ENCODE results near the gene MESD.

MESD gene

DNA sequence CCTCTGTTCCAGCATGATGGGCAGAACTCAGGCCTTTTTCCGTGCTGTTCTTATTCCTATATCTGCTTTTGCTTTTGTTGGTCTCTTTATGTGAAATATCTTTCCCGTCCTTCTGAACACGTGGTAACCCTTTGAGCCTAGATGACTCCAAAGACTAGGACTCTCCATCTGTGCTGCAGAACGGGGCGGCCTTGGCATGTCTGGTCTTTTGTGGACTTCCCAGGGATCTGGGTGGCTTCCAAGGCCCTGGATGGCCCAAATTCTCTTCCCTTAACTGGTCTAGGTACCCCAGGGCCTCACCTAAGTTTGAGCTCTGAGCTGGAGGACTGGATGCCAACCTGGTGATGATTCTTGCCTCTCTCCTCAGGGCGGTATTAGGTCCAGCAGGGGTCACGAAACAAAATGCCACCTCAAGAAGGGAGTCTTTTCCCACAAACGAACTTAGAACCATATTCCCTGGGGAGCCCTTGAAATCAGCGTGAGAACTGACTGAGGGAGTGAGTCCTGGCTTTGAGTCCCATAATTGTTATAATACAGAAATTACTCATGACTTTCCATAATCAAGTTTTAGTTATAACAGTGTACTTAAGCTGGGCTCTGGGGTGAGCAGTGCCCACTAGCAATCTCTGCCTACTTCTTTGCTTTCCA lies 25.0 kb upstream of the MESD start:
- no peak for DNase-seq

DNA sequence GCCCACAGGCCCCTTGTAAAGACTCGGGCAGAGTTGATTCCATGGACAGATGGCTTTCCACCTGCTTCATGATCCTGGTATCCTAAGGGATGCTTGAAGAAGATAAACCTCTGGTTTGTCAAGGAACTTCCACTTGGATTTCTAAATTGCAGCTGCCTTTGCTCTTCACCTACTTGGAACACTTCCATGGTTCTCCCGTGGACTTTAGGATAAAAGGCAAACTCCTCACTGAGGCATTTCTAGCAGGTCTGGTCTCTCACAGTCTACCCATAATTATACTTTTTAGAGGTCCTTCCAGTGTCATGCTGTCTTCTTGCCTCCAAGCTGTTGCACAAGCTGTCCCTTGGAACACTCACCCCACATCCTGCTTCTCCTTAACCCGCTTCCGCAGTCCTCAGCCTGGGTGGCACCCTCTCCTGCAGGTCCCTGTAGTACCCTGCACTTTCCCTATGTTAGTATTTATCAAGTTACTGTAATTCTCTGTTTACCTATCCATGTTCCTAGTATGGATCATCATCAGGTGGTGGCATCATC lies 23.8 kb upstream of the MESD start:
- DNase-seq: no peak

DNA sequence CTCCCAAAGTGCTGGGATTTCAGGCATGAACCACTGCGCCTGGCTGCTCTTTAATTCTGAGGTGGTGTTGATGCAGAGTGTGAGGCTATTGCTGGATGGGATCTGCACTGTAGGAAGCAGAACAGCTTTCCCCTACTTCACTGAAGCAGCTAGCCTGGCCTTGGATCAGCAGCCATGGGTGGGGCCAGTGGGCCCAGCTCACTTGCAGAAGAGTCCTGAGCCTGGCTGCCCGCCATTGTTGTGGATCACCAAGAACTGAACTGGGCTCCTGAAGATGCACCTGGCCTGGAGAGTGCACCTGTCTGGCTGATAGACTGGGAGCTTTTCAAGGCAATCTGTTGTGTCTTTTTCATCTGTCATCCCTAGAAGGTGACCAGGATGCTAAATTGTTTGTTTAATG lies 23.0 kb upstream of the MESD start:
- no peak for DNase-seq

DNA sequence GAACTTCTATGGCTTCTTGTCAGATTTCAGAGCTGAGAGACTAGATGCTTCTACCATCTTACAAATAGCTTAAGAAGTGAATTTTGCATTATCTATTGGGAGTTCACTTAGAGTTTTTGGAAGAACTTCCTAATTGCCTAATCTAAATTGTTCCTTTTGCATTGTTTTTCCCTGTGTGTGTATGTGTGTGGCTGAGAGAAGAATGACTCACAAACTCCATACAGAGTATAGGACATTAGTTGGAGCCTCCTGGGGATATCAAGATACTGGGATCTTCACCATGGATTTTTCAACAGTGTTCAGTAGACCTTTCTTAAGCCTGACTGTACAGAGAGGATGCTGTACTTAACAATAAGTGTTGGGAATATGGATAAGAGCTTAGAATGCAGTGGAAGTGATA lies 22.0 kb upstream of the MESD start:
- no peak for DNase-seq

DNA sequence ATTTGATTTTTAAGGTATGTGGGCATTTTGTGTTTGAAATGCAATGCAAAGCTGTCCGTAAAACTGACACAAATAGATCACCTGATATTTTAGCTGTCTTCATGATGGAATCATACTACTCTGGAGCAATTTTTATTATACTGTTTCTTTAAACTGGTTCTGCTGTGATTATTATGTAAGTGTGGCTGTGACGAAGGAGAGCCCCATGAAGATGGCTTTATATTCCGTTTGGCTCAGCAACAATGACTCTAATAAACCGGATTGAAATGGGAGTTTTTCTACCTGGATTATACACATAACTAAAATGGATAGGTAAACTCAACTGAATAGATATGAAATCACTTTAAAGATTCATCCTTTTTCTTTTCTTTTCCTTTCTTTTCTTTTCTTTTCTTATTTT lies 20.5 kb upstream of the MESD start:
- DNase-seq: no peak

DNA sequence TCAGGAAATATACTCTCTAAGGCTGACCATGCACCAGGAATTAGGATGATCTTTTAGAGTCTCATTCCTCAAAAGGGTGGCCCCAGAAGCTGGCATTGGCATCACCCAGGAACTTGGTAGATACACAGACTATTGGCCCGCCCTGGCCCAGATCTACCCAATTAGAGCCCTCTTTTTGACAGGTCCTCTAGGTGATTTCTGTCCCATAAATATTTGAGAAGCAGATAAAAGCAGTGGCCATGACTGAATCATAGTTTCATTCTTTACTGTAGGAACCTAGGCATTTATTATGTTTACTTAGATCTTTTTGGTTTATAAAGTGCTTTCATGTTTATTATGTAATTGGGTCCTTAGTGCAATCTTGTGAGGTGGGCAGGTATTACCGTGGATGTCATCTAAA lies 18.7 kb upstream of the MESD start:
- no peak for DNase-seq

DNA sequence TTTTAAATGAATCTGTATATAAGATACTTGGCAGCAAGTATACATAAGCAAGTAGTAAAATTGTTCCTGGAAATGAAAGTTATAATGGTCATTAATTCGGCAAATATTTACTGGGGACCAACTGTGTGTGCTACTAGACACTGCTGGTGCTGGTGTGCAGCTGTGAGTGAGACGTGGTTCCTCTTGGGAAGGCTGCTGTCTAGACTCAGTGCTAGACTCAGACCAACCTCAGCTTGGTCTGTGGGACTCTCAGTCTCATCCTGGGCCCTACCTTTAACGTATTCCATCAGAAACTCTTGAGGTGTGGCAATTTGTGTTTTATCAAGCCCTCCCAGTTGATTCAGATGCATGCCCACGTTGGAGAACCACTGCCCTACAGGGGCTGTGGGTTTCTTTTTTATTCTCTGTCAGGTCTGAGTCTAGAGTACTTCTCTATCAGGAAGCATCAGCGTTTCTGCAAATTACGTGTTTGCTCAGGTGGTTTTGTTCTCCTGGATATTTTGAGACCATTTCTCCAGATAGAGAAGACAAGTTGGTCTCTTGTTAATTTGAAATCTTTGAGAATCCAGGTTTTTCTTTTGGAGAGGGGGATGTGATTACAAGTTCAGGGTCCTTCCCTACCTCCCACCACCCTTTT lies 17.9 kb upstream of the MESD start:
- DNase-seq: no peak

DNA sequence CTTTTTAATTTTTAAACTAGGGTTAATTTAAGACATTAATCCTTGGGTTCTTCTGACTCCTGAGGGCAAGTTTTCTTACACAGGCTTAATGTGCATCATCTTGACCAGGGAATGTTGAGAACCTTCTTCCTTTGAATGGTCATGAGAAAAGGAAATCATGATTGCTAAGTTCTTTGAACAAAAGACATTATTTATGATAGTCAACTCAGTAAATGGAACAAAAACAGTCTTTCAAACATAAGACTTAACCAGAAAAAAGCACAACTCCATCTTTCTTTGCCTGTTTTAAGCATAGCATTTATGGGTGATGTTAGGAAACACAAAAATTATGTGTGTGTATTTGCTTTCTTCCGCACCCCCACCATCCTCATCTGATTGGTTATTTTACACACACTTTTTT lies 16.5 kb upstream of the MESD start:
- no peak for DNase-seq

DNA sequence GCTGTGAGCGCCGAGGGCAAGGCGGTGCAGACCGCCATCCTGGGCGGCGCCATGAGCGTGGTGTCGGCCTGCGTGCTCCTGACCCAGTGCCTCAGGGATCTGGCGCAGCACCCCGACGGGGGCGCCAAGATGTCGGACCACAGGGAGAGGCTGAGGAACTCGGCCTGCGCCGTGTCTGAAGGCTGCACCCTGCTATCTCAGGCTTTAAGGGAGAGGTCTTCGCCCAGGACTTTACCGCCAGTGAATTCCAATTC lies 13.4 kb upstream of the MESD start:
- no peak for DNase-seq

DNA sequence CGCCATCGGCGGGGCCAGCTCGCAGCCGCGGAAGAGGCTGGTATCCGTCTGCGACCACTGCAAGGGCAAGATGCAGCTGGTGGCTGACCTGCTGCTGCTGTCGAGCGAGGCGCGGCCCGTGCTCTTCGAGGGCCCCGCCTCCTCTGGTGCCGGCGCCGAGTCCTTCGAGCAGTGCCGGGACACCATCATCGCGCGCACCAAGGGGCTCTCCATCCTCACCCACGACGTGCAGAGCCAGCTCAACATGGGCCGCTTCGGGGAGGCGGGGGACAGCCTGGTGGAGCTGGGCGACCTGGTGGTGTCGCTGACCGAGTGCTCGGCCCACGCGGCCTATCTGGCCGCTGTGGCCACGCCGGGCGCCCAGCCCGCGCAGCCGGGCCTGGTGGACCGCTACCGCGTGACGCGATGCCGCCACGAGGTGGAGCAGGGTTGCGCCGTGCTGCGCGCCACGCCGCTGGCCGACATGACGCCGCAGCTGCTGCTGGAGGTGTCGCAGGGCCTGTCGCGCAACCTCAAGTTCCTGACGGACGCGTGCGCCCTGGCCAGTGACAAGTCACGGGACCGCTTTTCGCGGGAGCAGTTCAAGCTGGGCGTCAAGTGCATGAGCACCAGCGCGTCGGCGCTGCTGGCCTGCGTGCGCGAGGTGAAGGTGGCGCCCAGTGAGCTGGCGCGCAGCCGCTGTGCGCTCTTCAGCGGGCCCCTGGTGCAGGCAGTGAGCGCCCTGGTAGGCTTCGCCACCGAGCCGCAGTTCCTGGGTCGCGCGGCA lies 12.9 kb upstream of the MESD start:
- DNase-seq: no peak

DNA sequence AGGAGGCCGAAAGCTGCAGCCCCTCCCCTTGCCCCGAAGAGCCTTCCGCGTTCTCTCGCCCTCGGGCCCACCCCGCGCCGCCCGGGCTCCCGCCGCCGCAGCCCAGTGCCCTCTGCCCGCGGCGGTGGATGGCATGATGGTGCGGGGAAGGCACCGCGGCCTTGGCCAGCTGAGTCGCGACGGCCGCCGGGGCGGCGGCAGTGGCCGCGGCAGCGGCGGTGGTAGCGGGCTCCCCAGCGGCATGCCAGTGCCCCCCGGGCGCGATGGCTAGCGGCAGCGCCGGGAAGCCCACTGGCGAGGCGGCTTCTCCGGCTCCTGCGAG lies 12.4 kb upstream of the MESD start:
- no peak for DNase-seq

DNA sequence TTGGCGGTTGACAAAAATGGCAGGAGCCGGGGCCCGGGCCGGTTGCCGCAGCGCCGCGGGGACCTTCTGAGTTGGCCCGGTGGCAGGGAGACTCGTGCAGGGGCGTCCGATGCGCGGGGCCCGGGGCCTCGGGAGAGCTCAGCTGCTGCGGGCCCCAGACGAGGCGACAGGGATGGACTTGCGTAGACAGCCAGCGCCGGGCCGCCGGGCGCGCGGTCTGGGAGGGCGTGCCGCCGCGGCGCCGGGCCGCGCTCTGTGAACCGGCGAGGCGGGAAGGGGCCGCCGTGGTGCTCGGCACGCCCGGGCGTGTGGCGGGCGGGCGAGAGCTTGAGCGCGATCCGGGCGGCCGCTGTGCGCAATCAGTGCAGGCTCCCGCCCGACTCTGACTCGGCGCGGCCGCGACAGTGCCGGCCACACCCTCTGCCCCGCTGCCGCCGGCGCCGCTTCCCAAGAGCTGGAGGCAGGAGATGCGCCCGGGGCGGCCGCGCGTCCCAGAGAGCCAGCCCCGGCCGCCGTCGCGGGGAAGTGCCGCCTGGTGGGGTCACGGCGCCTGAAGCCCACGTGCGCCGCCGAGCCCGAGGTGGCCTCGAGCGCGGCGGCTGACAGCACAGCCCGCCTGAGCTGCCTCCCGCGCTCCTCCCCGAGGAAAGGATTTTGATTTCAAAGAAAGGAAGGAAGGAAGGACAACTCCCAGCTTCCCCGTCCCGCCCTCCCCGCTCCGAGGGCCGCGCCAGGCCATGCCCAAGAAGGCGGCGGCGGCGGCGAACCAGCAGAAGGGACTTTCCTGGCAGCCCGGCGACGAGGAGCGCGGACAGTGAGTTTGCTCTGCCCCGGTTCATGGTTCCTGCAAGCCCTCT lies 11.8 kb upstream of the MESD start:
- DNase-seq: peak in 2 of 4 experiments; percentile 9 to 42

DNA sequence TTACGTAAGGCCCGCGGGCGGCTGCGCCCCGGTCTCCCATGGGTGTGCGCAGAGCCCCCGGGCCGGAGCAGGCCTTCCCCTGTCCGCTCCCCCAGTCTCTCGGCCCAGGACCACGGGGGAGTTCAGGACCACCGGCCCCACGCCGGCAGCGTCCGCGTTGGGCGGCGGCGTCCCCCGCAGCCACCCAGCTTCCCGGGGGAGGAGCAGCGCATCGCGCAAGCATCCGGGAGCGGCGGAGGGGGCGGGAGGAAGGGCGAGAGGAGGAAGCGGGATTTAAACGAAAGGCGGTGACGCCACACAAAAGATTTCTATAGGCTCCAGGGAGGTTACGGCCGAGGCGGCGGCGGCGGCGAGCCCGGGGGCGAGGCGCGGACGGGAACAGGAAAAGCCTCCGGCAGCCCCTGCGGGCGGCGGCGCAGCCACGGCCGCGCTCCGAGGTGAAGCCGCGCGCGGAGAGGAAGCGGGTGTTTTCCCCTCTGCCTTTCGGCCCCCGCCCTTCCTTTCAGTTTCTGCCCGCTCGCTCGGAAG lies 11.1 kb upstream of the MESD start, which contains the start of gene TLNRD1:
TSS of gene TLNRD1 (plus strand) at position 300 of the 528 bp plus-strand sequence. CDS start 1,349 bp downstream, outside the sequence.
- DNase-seq: peak; percentile 47 to 68 (median 54)

DNA sequence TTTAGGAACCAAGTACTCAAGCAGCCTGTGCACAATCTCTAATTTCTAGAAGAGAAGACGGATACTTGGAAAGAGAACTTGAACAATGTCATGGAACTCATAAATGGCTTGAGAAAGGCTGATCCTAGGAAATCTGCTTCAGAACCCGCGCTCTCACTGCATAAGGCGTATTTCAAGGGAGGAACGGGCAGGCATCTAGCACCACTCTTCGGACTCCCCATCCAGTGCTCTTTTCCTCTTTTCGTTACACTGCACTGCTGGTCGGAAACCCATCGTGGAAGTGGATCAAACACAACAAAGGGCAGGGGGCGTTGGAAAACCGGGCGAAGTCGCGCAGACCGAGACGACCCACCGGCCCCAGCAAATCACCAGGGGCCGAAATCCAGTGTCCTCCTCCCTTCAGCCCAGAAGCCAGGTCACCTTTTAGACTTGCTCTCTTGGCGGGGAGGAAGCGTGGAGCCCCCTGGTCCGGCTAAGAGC lies 10.6 kb upstream of the MESD start:
- DNase-seq: no peak

DNA sequence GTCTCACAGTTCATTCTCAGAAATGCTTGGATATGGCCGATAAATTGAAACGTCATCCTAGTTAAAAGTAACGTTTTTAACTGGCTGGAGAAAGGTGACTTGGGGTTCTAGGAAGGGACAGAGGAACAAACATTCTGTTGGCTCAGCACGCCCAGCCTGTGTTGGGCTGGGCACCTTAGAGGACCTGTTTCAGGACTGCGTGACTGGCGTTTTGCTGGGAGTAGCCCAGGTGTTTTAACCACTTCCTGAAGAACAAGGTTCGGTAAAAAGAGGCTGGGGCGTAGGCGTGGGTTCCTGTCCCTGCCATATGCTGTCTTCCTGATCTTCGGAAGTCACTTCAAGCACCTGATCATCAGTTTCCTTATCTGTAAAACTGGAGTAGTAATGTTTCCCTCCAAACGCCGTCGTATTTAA lies 10.0 kb upstream of the MESD start:
- peak in 1 of 4 experiments; percentile 19 for DNase-seq

DNA sequence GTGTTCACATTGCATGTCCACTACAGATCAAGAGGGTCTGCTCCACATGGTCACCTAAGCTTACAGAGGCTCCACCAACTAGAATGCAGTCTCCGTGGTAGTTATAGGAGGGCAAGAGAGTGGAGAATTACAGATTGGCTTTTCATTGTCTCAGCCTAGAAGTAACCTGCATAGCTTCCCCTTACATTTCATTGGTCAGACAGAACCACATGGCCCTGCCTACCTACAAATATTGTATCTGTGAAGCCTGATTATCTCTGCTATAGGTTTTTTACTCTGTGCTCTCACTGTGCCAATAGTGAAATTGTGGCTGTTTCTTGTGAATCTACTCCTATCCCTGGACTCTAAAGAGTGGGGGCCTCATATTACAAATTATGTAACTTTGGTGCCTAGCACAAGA lies 8.6 kb upstream of the MESD start:
- DNase-seq: no peak

DNA sequence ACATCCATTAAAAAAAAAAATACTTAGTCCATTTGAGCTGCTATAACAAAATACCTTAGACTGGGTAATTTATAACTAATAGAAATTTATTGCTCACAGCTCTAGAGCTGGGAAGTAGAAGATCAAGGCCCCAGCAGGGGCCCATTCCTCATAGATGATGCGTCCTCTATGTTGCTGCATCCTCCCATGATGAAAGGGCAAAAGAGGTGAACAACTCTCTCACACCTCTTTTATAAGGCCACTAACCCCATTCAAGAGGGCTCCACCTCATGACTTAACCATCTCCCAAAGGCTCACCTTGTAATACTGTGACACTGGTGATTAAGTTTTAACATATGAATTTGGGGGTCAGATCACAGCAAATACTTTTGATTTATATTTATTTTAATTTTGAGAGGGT lies 8.1 kb upstream of the MESD start:
- DNase-seq: no peak

DNA sequence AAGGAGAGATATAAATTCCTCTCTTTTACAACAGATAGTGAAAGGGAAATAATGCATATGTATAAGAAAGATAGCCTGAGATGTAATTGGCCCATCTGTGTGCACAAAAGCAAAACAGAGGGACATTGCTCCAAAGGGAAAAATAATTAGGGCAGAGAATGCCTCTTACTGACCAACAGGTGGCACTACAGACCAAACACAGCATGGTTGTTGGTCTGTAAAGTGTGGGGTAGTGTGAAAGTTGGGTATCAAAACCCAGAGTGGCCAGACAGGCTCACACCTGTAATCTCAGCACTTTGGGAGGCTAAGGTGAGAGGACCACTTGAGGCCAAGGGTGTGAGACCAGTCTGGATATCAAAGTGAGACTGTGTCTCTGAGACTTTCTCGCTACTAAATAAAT lies 6.6 kb upstream of the MESD start:
- no peak for DNase-seq

DNA sequence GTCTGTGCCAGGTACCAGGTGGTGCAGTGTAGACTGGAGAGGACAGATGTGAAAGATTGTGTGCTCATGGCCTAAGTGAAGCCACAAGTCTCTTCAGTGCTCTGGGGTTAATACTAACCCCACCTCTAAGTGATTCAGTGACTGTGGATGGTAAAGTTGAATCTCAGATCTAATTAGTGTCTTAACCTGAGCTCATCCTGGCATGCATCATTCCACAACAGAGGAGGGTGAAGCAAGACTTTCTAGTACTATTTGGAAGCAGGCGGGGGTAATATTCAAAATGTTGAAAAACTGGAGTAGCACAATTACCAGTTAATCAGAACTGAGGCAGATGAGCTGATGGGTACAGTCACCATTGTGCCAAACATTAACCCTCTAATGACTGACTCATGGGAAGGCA lies 2.8 kb upstream of the MESD start:
- no peak for DNase-seq

DNA sequence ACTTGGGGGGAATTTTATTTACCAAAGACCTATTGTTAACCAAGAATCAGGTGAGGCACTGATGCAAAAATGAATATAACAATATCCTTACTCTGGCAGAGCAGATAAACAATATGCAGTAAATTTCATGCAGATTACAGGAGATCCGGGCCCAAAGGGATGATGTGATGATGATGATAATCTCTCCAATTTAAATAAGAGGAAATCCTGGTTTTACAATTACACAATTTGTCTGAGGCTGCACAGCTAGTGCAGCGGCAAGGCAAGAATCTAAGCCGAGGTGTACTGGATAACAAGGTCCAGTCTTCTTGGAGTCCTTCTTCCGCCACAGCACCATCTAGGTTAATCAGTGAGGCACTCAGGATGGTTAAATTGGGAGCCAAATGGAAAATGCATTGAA lies 2.4 kb upstream of the MESD start:
- DNase-seq: no peak

DNA sequence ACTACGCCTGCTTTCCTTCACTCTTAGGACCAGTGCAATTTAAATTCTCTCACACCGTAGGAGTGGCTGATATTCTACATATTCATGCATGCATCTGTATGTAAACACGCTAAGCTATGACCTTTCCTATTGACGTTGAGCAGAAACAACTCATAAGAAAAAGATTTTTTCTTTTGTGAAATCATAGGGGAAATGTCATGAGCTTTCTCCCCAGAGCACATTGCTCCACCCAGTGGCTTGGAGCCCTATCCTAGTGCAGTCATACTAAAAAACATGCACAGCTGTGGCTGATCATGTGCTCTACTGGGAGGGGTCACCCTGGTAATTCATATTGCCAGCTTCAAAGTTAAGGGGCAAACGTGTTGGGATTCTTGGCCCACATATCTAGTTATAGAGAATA lies 1.8 kb upstream of the MESD start:
- no peak for DNase-seq

DNA sequence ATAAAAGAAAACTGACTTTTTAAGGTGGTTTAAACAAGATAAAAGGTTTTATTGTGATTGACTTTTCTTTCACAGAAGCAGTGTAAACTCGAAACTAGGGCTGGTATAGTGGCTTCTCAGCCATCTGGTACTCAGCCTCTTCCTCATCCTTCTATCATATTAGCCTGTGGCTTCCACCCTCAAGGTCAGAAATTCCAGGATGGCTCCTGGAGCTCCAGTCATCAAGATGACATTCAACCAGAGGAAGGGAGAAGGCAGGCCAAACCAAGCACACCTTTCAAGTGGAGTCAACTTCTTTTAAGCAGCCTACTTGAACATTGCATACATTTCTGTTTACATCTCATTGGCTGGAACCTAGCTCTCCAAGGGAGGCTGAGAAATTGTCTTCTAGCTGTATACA lies 1.3 kb upstream of the MESD start:
- no peak for DNase-seq

DNA sequence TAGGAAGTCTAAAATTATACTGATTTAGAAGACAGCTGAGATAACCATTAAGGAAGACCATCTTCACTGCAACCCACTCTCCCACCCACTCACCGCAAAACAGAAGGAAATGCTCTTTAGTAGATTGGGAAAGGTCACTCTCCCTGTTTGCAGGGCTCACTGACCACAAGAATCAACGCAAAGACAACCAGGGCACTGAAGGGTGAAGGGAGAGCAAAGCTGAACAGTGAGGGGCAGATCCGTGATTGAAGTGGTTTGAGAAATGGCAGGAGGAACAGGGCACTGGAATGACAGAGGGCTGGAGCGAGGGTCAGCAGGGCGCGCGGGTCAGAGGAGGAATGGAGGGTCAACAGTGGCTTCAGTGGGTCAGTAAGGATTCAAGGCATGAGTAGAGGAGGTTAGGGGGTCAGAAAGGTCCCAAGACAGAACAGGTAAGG lies 520 bp downstream of the MESD start:
- DNase-seq: no peak

Measured in activated naive CD4-positive, alpha-beta T cell (primary cell).